DLD1 (cell line): ENCODE data around the gene SAMMSON.

Experiments
- in situ Hi-C: cut with HindIII; loops from 2 replicates; pipeline ENCODE4 v1.10.0; 2017; ENCODE audit warnings: low sequenced_read_pairs

Gene SAMMSON

GRCh38 chr3:70085613-70086012, 86.1 kb downstream of the SAMMSON start:
- in situ Hi-C loops: no loop called here

GRCh38 chr3:70086336-70086735, 86.8 kb downstream of the SAMMSON start:
- in situ Hi-C loops: no loop called here

GRCh38 chr3:70090322-70090913, 90.9 kb downstream of the SAMMSON start:
- in situ Hi-C loops: no loop called here

- in situ Hi-C loops: no loop called here
Measured at GRCh38 chr3:70094197-70094596, 94.7 kb downstream of the SAMMSON start.

GRCh38 chr3:70095260-70095659, 95.7 kb downstream of the SAMMSON start:
- in situ Hi-C loops: no loop called here

- in situ Hi-C loops: no loop called here
Measured at GRCh38 chr3:70096376-70097066, 97.0 kb downstream of the SAMMSON start.

GRCh38 chr3:70097084-70097483, 97.6 kb downstream of the SAMMSON start:
- in situ Hi-C loops: no loop called here

GRCh38 chr3:70108072-70108471, 108.5 kb downstream of the SAMMSON start:
- in situ Hi-C loops: no loop called here

GRCh38 chr3:70108546-70108945, 109.0 kb downstream of the SAMMSON start:
- in situ Hi-C loops: no loop called here

- in situ Hi-C loops: no loop called here
Measured at GRCh38 chr3:70110066-70110465, 110.5 kb downstream of the SAMMSON start.

- in situ Hi-C loops: no loop called here
Measured at GRCh38 chr3:70111411-70111810, 111.9 kb downstream of the SAMMSON start.

- in situ Hi-C loops: no loop called here
Measured at GRCh38 chr3:70112751-70113150, 113.2 kb downstream of the SAMMSON start.

GRCh38 chr3:70114431-70114830, 114.9 kb downstream of the SAMMSON start:
- in situ Hi-C loops: no loop called here

- in situ Hi-C loops: no loop called here
Measured at GRCh38 chr3:70119879-70120278, 120.3 kb downstream of the SAMMSON start.
